SK-N-SH treated with all-trans-retinoic acid at 6 μM for 48 hours (cell line): ENCODE results near the gene NPBWR2.

ENCODE experiments used
- ATAC-seq: fragments of 200-7000 bp; cut with Tn5 transposase; 3 replicates; pipeline ENCODE4 v1.9.1; 2020; ENCODE audit warnings: mild to moderate bottlenecking, moderate library complexity
- ARNTL ChIP-seq: fragments of 450-650 bp; formaldehyde crosslinking; IDR thresholded peaks from 2 replicates; pipeline ENCODE4 v1.5.0; 2020; ENCODE audit warnings: low read depth, mild to moderate bottlenecking, moderate library complexity, borderline replicate concordance
- BACH2 ChIP-seq: fragments of 250-450 bp; sonication (Bioruptor Pico); IDR thresholded peaks from 2 replicates; pipeline ENCODE4 v1.9.0; 2021; ENCODE audit warnings: mild to moderate bottlenecking, borderline replicate concordance
- CSDC2 ChIP-seq: fragments of 250-450 bp; sonication (Bioruptor Pico); IDR thresholded peaks from 2 replicates; pipeline ENCODE4 v1.5.0; 2020; ENCODE audit warnings: mild to moderate bottlenecking, moderate library complexity
- CSRNP3 ChIP-seq: fragments of 250-450 bp; sonication (Bioruptor Pico); IDR thresholded peaks from 2 replicates; pipeline ENCODE4 v1.5.1; 2021; ENCODE audit warnings: mild to moderate bottlenecking, moderate library complexity
- ESRRG ChIP-seq: fragments of 250-450 bp; sonication (Bioruptor Pico); IDR thresholded peaks from 2 replicates; pipeline ENCODE4 v1.6.1; 2021; ENCODE audit warnings: mild to moderate bottlenecking
- GLIS3 ChIP-seq: fragments of 250-450 bp; sonication (Bioruptor Pico); IDR thresholded peaks from 2 replicates; pipeline ENCODE4 v1.5.0; 2020; ENCODE audit warnings: mild to moderate bottlenecking, moderate library complexity
- ISL1 ChIP-seq: fragments of 250-450 bp; sonication (Bioruptor Pico); IDR thresholded peaks from 2 replicates; pipeline ENCODE4 v2.1.2; 2022; ENCODE audit warnings: mild to moderate bottlenecking, moderate library complexity
- OSR1 ChIP-seq: fragments of 250-450 bp; sonication (Bioruptor Pico); IDR thresholded peaks from 2 replicates; pipeline ENCODE4 v1.8.0; 2022; ENCODE audit warnings: moderate library complexity, mild to moderate bottlenecking, inconsistent platforms
- PATZ1 ChIP-seq: fragments of 250-450 bp; sonication (Bioruptor Pico); IDR thresholded peaks from 2 replicates; pipeline ENCODE4 v1.8.0; 2020; ENCODE audit warnings: mild to moderate bottlenecking, moderate library complexity, borderline replicate concordance
- PPARA ChIP-seq: fragments of 250-450 bp; sonication (Bioruptor Pico); IDR thresholded peaks from 2 replicates; pipeline ENCODE4 v1.5.0; 2020; ENCODE audit warnings: mild to moderate bottlenecking, borderline replicate concordance
- RARB ChIP-seq: fragments of 250-450 bp; sonication (Bioruptor Pico); IDR thresholded peaks from 2 replicates; pipeline ENCODE4 v1.8.0; 2021; ENCODE audit warnings: mild to moderate bottlenecking, moderate library complexity
- SNAI2 ChIP-seq: fragments of 250-450 bp; sonication (Bioruptor Pico); IDR thresholded peaks from 2 replicates; pipeline ENCODE4 v1.5.0; 2020; ENCODE audit warnings: mild to moderate bottlenecking, moderate library complexity
- TOX ChIP-seq: fragments of 250-450 bp; sonication (Bioruptor Pico); IDR thresholded peaks from 2 replicates; pipeline ENCODE4 v1.8.0; 2021; ENCODE audit warnings: mild to moderate bottlenecking, moderate library complexity, borderline replicate concordance
- ZC3H10 ChIP-seq: fragments of 250-450 bp; sonication (Bioruptor Pico); IDR thresholded peaks from 2 replicates; pipeline ENCODE4 v1.5.1; 2021; ENCODE audit warnings: mild to moderate bottlenecking, moderate library complexity
- ZFP3 ChIP-seq: fragments of 250-450 bp; sonication (Bioruptor Pico); IDR thresholded peaks from 2 replicates; pipeline ENCODE4 v1.5.0; 2020; ENCODE audit warnings: mild to moderate bottlenecking, moderate library complexity
- ZFP30 ChIP-seq: fragments of 450-650 bp; formaldehyde crosslinking; IDR thresholded peaks from 2 replicates; pipeline ENCODE4 v1.5.0; 2022; ENCODE audit warnings: mild to moderate bottlenecking, moderate library complexity
- ZNF565 ChIP-seq: fragments of 450-650 bp; formaldehyde crosslinking; conservative IDR thresholded peaks from 2 replicates; pipeline ENCODE4 v1.5.0; 2020; ENCODE audit warnings: low read depth, mild to moderate bottlenecking, moderate library complexity
- ZNF70 ChIP-seq: fragments of 450-650 bp; formaldehyde crosslinking; IDR thresholded peaks from 2 replicates; pipeline ENCODE4 v1.5.0; 2020; ENCODE audit warnings: mild to moderate bottlenecking, moderate library complexity
- ZNF8 ChIP-seq: fragments of 450-650 bp; formaldehyde crosslinking; IDR thresholded peaks from 2 replicates; pipeline ENCODE4 v1.5.0; 2020; ENCODE audit warnings: mild to moderate bottlenecking, moderate library complexity
- TF ChIP-seq, protein P1 (sequence below): fragments of 250-450 bp; sonication (Bioruptor Pico); IDR thresholded peaks from 2 replicates; pipeline ENCODE4 v1.8.0; 2021; ENCODE audit warnings: low read depth, mild to moderate bottlenecking, moderate library complexity, borderline replicate concordance
- TF ChIP-seq, protein P2 (sequence below): fragments of 250-450 bp; sonication (Bioruptor Pico); IDR thresholded peaks from 2 replicates; pipeline ENCODE4 v1.5.1; 2020; ENCODE audit warnings: low read depth, mild to moderate bottlenecking, moderate library complexity

NPBWR2 gene

DNA sequence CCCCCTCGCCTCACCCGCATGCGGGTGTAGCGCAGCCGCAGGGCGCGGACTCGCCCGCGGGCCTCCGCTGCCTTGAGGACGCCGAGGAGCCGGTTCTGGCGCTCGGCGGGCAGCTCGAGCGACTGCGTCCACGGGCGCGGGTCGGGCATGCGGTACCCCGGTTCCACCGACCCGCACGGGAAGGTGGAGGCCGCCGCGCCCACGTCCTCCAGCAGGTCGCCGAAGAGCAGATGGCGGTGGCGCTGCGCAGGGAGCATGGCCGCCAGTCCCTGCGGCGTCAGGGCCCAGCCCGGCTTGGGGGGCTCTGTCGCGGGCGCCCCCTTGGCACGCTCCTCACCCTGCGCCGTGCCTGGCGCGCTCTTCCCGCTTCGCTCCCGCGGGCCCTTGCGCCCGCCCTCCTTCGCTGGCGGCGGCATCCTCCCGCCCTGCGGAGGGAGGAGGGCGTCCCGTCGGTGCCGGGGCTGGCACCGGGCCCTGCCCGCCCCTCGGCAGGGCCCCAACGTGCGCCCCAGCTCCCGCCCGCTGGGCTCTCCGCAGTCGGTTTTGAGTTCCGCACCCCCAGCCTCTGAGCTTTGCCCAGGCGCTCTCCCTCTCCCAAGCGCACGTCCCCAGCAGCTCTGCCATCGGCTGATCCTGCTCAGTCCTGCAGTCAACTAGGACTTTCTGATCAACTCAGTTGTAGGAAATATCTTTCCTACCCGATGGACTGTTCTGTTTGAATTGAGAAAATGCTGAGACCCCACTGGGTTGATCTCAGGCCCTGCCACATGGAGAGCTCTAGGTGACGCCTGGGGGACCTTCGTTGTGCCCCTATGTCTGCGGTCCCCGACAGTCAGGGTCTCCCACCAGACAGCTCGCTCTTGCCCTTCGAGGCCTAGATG is 23.3 kb downstream of the NPBWR2 start, which contains the start of gene LKAAEAR1 (continued):
- TF ChIP-seq CSRNP3 (CRISPR knock-in tag) (no peak), ARNTL (CRISPR knock-in tag) (no peak), TOX (CRISPR knock-in tag) (no peak), OSR1 (CRISPR knock-in tag) (no peak), ZNF8 (CRISPR knock-in tag) (no peak), RARB (CRISPR knock-in tag) (no peak), ZNF70 (CRISPR knock-in tag) (no peak), ZNF565 (CRISPR knock-in tag) (no peak), ESRRG (CRISPR knock-in tag) (no peak)

DNA sequence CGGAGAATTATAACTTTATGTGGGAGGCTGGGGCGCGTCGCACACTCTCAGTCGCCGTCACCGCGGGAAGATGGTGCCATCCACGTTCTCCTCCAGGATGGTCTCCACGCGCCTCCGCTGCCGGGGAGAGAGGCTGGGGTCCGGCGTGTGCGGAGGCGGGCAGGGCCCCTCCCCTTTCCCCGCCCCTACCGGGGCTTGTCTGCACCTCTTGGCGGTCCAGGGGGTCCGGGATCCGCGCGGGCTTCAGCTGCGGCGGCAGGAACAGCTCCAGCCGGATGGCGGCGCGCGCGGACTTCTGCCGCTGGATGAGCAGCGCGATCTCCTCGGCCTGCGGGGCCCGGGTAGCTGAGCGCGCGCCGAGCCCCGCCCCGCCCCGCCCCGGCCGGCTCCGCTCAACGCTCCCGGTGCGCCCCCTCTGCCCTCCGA is 24.0 kb downstream of the NPBWR2 start:
- TF ChIP-seq SNAI2 (CRISPR knock-in tag) (no peak), ZFP3 (no peak), CSDC2 (no peak), ZNF70 (CRISPR knock-in tag) (no peak), ISL1 (CRISPR knock-in tag) (no peak), PPARA (no peak), ZC3H10 (CRISPR knock-in tag) (no peak), ZNF565 (CRISPR knock-in tag) (no peak)
- peak; percentile 79 for ATAC-seq

- no peak for ATAC-seq
- TF ChIP-seq, protein P1, sequence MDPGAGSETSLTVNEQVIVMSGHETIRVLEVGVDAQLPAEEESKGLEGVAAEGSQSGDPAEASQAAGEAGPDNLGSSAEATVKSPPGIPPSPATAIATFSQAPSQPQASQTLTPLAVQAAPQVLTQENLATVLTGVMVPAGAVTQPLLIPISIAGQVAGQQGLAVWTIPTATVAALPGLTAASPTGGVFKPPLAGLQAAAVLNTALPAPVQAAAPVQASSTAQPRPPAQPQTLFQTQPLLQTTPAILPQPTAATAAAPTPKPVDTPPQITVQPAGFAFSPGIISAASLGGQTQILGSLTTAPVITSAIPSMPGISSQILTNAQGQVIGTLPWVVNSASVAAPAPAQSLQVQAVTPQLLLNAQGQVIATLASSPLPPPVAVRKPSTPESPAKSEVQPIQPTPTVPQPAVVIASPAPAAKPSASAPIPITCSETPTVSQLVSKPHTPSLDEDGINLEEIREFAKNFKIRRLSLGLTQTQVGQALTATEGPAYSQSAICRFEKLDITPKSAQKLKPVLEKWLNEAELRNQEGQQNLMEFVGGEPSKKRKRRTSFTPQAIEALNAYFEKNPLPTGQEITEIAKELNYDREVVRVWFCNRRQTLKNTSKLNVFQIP, result no peak
- TF ChIP-seq CSRNP3 (CRISPR knock-in tag) (no peak), PPARA (no peak), RARB (CRISPR knock-in tag) (no peak), ZFP3 (no peak), GLIS3 (no peak), TOX (CRISPR knock-in tag) (no peak), CSDC2 (no peak), PATZ1 (CRISPR knock-in tag) (no peak), ZNF8 (CRISPR knock-in tag) (no peak), ZC3H10 (CRISPR knock-in tag) (no peak), BACH2 (CRISPR knock-in tag) (no peak), ZNF565 (CRISPR knock-in tag) (no peak)
These were observed 24.5 kb downstream of the NPBWR2 start for GRCh38 chr20:64082820-64083377.

DNA sequence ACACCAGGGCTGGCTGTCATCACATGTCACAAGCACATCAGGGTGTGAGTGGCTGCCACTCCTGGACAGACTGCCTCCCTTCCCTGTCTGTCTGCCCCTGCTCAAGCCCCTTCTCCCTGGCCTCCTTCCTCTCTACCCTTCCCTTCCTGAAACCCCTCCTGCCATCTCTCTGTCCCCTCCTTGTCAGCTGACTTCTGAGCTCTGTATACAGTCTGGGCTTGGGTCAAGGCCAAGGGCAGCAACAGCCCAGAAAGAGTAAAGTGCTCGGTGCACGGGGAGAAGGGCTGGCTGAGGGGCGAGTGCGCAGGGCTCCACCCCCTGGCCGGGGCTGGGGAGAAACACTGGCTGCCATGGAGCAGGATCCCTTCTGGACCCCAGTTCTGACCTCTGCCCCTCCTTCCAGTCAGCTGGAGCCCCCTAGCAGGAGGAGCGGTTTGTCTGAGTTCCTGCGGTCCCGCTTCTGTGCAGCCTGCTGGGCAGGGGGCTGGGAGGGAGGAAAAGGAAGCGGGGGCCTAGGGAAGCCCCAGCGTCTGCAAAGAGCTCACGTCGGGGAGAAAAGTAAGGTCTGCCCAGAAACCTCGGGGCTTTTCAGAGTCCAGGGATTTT is 25.1 kb downstream of the NPBWR2 start:
- no peak for TF ChIP-seq ZFP30 (CRISPR knock-in tag)
- TF ChIP-seq, protein P2, sequence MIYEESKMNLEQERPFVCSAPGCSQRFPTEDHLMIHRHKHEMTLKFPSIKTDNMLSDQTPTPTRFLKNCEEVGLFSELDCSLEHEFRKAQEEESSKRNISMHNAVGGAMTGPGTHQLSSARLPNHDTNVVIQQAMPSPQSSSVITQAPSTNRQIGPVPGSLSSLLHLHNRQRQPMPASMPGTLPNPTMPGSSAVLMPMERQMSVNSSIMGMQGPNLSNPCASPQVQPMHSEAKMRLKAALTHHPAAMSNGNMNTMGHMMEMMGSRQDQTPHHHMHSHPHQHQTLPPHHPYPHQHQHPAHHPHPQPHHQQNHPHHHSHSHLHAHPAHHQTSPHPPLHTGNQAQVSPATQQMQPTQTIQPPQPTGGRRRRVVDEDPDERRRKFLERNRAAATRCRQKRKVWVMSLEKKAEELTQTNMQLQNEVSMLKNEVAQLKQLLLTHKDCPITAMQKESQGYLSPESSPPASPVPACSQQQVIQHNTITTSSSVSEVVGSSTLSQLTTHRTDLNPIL, result no peak
- no peak for ATAC-seq
